ENCODE data around the gene PLS1. TPM values are rescaled to one million over a fixed set of nuclear protein-coding genes. Genes with fewer than 3 reads are reported as not detected.

PLS1 gene
- total RNA-seq, 1 donor from 2014 or later: 15.7 TPM

- DNase-seq (ENCODE audit: low spot score, unreplicated experiment): no peak
- Mint-ChIP-seq H3K27me3 (no peaks in the 10 kb centered on the region), H3K4me3 (ENCODE audit: low read depth) (no peak overlapping the region), H3K4me1 (ENCODE audit: low read depth) (no peaks in the 10 kb centered on the region), H3K9me3 (ENCODE audit: low read depth) (no peaks in the 10 kb centered on the region), H3K27ac (no peak overlapping the region), H3K36me3 (ENCODE audit: insufficient read depth) (no peaks in the 10 kb centered on the region)
- TF ChIP-seq, protein P1, sequence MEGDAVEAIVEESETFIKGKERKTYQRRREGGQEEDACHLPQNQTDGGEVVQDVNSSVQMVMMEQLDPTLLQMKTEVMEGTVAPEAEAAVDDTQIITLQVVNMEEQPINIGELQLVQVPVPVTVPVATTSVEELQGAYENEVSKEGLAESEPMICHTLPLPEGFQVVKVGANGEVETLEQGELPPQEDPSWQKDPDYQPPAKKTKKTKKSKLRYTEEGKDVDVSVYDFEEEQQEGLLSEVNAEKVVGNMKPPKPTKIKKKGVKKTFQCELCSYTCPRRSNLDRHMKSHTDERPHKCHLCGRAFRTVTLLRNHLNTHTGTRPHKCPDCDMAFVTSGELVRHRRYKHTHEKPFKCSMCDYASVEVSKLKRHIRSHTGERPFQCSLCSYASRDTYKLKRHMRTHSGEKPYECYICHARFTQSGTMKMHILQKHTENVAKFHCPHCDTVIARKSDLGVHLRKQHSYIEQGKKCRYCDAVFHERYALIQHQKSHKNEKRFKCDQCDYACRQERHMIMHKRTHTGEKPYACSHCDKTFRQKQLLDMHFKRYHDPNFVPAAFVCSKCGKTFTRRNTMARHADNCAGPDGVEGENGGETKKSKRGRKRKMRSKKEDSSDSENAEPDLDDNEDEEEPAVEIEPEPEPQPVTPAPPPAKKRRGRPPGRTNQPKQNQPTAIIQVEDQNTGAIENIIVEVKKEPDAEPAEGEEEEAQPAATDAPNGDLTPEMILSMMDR (IDR thresholded peaks at IDR 0.05; ENCODE audit: unreplicated experiment): no peak
Observed at GRCh38 chr3:142646020-142646785, 50.0 kb downstream of the PLS1 start.

- no peak overlapping the region for H3K4me3 Mint-ChIP-seq (ENCODE audit: low read depth)
- DNase-seq (ENCODE audit: low spot score, unreplicated experiment): no peak
- no peaks in the 10 kb centered on the region for H3K4me1 Mint-ChIP-seq (ENCODE audit: low read depth)
- no peaks in the 10 kb centered on the region for H3K27me3 Mint-ChIP-seq
- TF ChIP-seq, protein P1 (IDR thresholded peaks at IDR 0.05; ENCODE audit: unreplicated experiment): no peak
- no peaks in the 10 kb centered on the region for H3K36me3 Mint-ChIP-seq (ENCODE audit: insufficient read depth)
- no peak overlapping the region for H3K27ac Mint-ChIP-seq
- no peaks in the 10 kb centered on the region for H3K9me3 Mint-ChIP-seq (ENCODE audit: low read depth)
Observed at GRCh38 chr3:142647856-142648255, 51.7 kb downstream of the PLS1 start.

- Mint-ChIP-seq H3K4me3 (ENCODE audit: low read depth) (no peak overlapping the region), H3K4me1 (ENCODE audit: low read depth) (no peaks in the 10 kb centered on the region), H3K36me3 (ENCODE audit: insufficient read depth) (no peaks in the 10 kb centered on the region), H3K27ac (no peak overlapping the region), H3K27me3 (no peaks in the 10 kb centered on the region), H3K9me3 (ENCODE audit: low read depth) (no peaks in the 10 kb centered on the region)
- no peak for DNase-seq (ENCODE audit: low spot score, unreplicated experiment)
- TF ChIP-seq, protein P1 (IDR thresholded peaks at IDR 0.05; ENCODE audit: unreplicated experiment): no peak
Observed at GRCh38 chr3:142648950-142649349, 52.8 kb downstream of the PLS1 start.

GRCh38 chr3:142650001-142650693 lies 54.0 kb downstream of the PLS1 start:
- Mint-ChIP-seq H3K9me3 (ENCODE audit: low read depth) (no peaks in the 10 kb centered on the region), H3K4me3 (ENCODE audit: low read depth) (no peak overlapping the region), H3K36me3 (ENCODE audit: insufficient read depth) (no peaks in the 10 kb centered on the region), H3K27ac (no peak overlapping the region), H3K4me1 (ENCODE audit: low read depth) (no peaks in the 10 kb centered on the region), H3K27me3 (no peaks in the 10 kb centered on the region)
- no peak for DNase-seq (ENCODE audit: low spot score, unreplicated experiment)
- TF ChIP-seq, protein P1 (IDR thresholded peaks at IDR 0.05; ENCODE audit: unreplicated experiment): no peak

DNA sequence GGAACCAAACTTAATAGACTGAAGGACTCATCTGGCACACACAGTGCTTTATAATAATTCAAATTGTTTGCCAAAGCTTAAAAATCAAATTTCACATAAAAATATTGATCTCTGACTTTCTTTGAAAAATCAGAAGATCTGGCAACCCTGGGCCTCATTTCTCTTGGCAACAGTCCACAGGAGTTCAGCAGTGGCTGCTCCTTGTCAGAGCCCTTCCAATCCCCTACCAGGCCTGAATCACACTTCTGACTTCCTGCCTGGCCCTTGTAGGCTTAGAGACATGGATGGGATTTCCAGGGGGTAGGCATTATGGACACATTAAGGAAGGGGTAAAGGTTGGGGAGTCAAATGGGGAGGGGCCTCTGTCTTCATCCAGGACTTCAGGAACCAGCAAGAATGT lies 55.5 kb downstream of the PLS1 start:
- DNase-seq (ENCODE audit: low spot score, unreplicated experiment): no peak
- H3K27ac Mint-ChIP-seq: no peak overlapping the region
- H3K27me3 Mint-ChIP-seq: no peaks in the 10 kb centered on the region
- TF ChIP-seq, protein P1 (IDR thresholded peaks at IDR 0.05; ENCODE audit: unreplicated experiment): no peak
- no peaks in the 10 kb centered on the region for H3K36me3 Mint-ChIP-seq (ENCODE audit: insufficient read depth)
- no peak overlapping the region for H3K4me3 Mint-ChIP-seq (ENCODE audit: low read depth)
- no peaks in the 10 kb centered on the region for H3K4me1 Mint-ChIP-seq (ENCODE audit: low read depth)
- H3K9me3 Mint-ChIP-seq (ENCODE audit: low read depth): no peaks in the 10 kb centered on the region

Measured in progenitor cell of endocrine pancreas (in vitro differentiated cells).